Naive thymus-derived CD4-positive, alpha-beta T cell (primary cell): ENCODE results near the gene SBNO1. TPM values are rescaled to one million over a fixed set of nuclear protein-coding genes. Genes with fewer than 3 reads are reported as not detected.
A peak's percentile ranks its signal among the peaks of the same experiment; 100 is the strongest.

ENCODE experiments used
- ATAC-seq: fragments of 150-1000 bp; cut with Tn5 transposase; 2 replicates; pipeline ENCODE4 v1.10.0; 2021; ENCODE audit warnings: mild to moderate bottlenecking, moderate library complexity
- CTCF ChIA-PET: fragments of 350-600 bp; sonication (Branson Sonifier 250); formaldehyde crosslinking; loops from one replicate; lab custom pipeline; 2021; ENCODE audit warnings: antibody characterized with exemption; lab: Charles Lee
- POLR2A ChIA-PET: fragments of 350-600 bp; sonication (Branson Sonifier 250); formaldehyde crosslinking; loops from one replicate; lab custom pipeline; 2021; ENCODE audit warnings: antibody characterized with exemption, inconsistent platforms; lab: Charles Lee
- DNase-seq, 9 donors: peaks; one replicate each; pipeline versions ENCODE4 v3.0.0 to v3.0.0-alpha.2; 2020 to 2022; ENCODE audit warnings: mixed read lengths in 1 of 9
- H3K27ac ChIP-seq: one replicate; pipeline ENCODE4 v1.7.0; 2013; ENCODE audit warnings: mild to moderate bottlenecking, low read depth, low read length, moderate library complexity
- H3K27me3 ChIP-seq, 2 donors: one replicate each; pipeline ENCODE4 v1.7.0; 2013; ENCODE audit warnings: low read length in 2 of 2, mild to moderate bottlenecking in 2 of 2, moderate library complexity in 2 of 2; ENCODE audit not compliant: control insufficient read depth in 2 of 2, insufficient read depth in 2 of 2
- H3K36me3 ChIP-seq, 3 experiments: 1 replicate in 2 of 3; 2 replicates in 1 of 3; pipeline ENCODE4 v1.7.0; 2013; ENCODE audit warnings: low read length in 3 of 3, mild to moderate bottlenecking in 3 of 3, moderate library complexity in 1 of 3; ENCODE audit not compliant: insufficient read depth in 3 of 3, control insufficient read depth in 2 of 3
- H3K4me1 ChIP-seq, 2 donors: one replicate each; pipeline ENCODE4 v1.7.0; 2013; ENCODE audit warnings: low read length in 2 of 2, mild to moderate bottlenecking in 2 of 2, moderate library complexity in 1 of 2; ENCODE audit not compliant: control insufficient read depth in 2 of 2, insufficient read depth in 2 of 2
- H3K4me3 ChIP-seq: 2 replicates; pipeline ENCODE4 v1.7.0; 2013; ENCODE audit warnings: mild to moderate bottlenecking, low read length
- H3K9me3 ChIP-seq, 3 experiments: 1 replicate in 2 of 3; 2 replicates in 1 of 3; pipeline ENCODE4 v1.7.0; 2013; ENCODE audit warnings: low read length in 3 of 3; ENCODE audit not compliant: control insufficient read depth in 2 of 3
- H3K27ac Mint-ChIP-seq, 9 donors: one replicate each; pipeline ENCODE4 v1.8.0; 2020 to 2022; ENCODE audit warnings: mixed read lengths in 9 of 9, mild to moderate bottlenecking in 8 of 9, moderate library complexity in 5 of 9, inconsistent platforms in 2 of 9
- H3K27me3 Mint-ChIP-seq, 5 donors: one replicate each; pipeline ENCODE4 v1.8.0; 2021 to 2022; ENCODE audit warnings: mixed read lengths in 5 of 5, mild to moderate bottlenecking in 1 of 5
- H3K36me3 Mint-ChIP-seq, 5 donors: one replicate each; pipeline ENCODE4 v1.8.0; 2020 to 2022; ENCODE audit warnings: mixed read lengths in 5 of 5, mild to moderate bottlenecking in 3 of 5, inconsistent platforms in 1 of 5
- H3K4me1 Mint-ChIP-seq, 7 donors: one replicate each; pipeline ENCODE4 v1.8.0; 2020 to 2022; ENCODE audit warnings: mixed read lengths in 7 of 7, mild to moderate bottlenecking in 3 of 7, inconsistent platforms in 1 of 7
- H3K4me3 Mint-ChIP-seq, 10 donors: one replicate each; pipeline ENCODE4 v1.8.0; 2020 to 2022; ENCODE audit warnings: mild to moderate bottlenecking in 10 of 10, mixed read lengths in 10 of 10, moderate library complexity in 6 of 10, inconsistent platforms in 2 of 10
- H3K9me3 Mint-ChIP-seq, 11 donors: one replicate each; pipeline ENCODE4 v1.8.0; 2020 to 2022; ENCODE audit warnings: mixed read lengths in 11 of 11, mild to moderate bottlenecking in 4 of 11, inconsistent platforms in 1 of 11, moderate library complexity in 1 of 11
- intact Hi-C, 2 donors: fragments of 100-400 bp; cut with micrococcal nuclease; formaldehyde crosslinking; loops; one replicate each; pipeline ENCODE4 v1.15.1; 2023
- polyA plus RNA-seq, 2 donors: library from polyadenylated mRNA; unstranded; fragments of 300-500 nt; fragmentation: Illumina TruSeq; gene quantifications; one replicate each; pipeline ENCODE4 v1.2.3, GENCODE V29; 2021
- total RNA-seq, 6 experiments: library from RNA in 5 of 6; stranded (reverse) in 5 of 6; gene quantifications; 1 replicate in 5 of 6; 2 replicates in 1 of 6; pipeline ENCODE4 v1.2.3 and lab custom pipeline; 2021 to 2026

Gene SBNO1
- total and polyA plus RNA-seq, 7 experiments from 2014 or later: 30.1 to 49.9 (median 34.0) TPM

- DNase-seq (no peak), ATAC-seq (peak; percentile 53)
- Histone ChIP-seq H3K4me3 (no peak overlapping the region), H3K4me1 (no peaks in the 10 kb centered on the region), H3K9me3 (no peaks in the 10 kb centered on the region), H3K36me3 (no peaks in the 10 kb centered on the region), H3K27me3 (no peaks in the 10 kb centered on the region), H3K27ac (no peak overlapping the region)
- Mint-ChIP-seq H3K36me3 (no peaks in the 10 kb centered on the region), H3K4me3 (peak overlapping the region in 1 of 10 donors; percentile 19), H3K9me3 (no peaks in the 10 kb centered on the region), H3K27me3 (no peaks in the 10 kb centered on the region), H3K4me1 (peaks cover 0 to 7% (median 0%) of the 10 kb centered on the region in 7 donors), H3K27ac (peak overlapping the region in 2 of 9 donors; percentile 20 to 78)
- intact Hi-C loops: no loop called here
- POLR2A ChIA-PET: interaction anchor here (0.7 to 1.0 kb wide), 3 partner anchors 9 to 87 kb away, joined by 3 to 6 read pairs (median 4); no protein-coding TSS in a partner anchor
- CTCF ChIA-PET: no interaction called here
Measured at GRCh38 chr12:123278101-123278627, 86.5 kb downstream of the SBNO1 start.

- H3K27ac Mint-ChIP-seq: peak overlapping the region in 2 of 9 donors; percentile 17 to 58
- peaks cover 7 to 24% (median 19%) of the 10 kb centered on the region in 7 donors for H3K4me1 Mint-ChIP-seq
- H3K9me3 Mint-ChIP-seq: no peaks in the 10 kb centered on the region
- Histone ChIP-seq H3K9me3 (no peaks in the 10 kb centered on the region), H3K36me3 (no peaks in the 10 kb centered on the region), H3K27ac (no peak overlapping the region), H3K27me3 (no peaks in the 10 kb centered on the region), H3K4me3 (no peak overlapping the region), H3K4me1 (peaks cover 12 to 18% of the 10 kb centered on the region in 2 donors)
- ChIA-PET POLR2A (no interaction called here), CTCF (interaction anchor here (0.6 kb wide), 1 partner anchor 263 kb away, joined by 3 read pairs; no protein-coding TSS in a partner anchor)
- H3K36me3 Mint-ChIP-seq: no peaks in the 10 kb centered on the region
- intact Hi-C loops: no loop called here
- H3K4me3 Mint-ChIP-seq: peak overlapping the region in 9 of 10 donors; percentile 40 to 84 (median 70)
- H3K27me3 Mint-ChIP-seq: no peaks in the 10 kb centered on the region
- ATAC-seq (no peak), DNase-seq (no peak)
Measured at GRCh38 chr12:123273166-123273565, 91.5 kb downstream of the SBNO1 start.

GRCh38 chr12:123271001-123271668 lies 93.5 kb downstream of the SBNO1 start:
- CTCF ChIA-PET: interaction anchor here (1.2 kb wide), 1 partner anchor 305 kb away, joined by 4 read pairs; no protein-coding TSS in a partner anchor
- Mint-ChIP-seq H3K27me3 (no peaks in the 10 kb centered on the region), H3K4me3 (peak overlapping the region in 1 of 10 donors; percentile 87), H3K9me3 (no peaks in the 10 kb centered on the region), H3K4me1 (peaks cover 7 to 30% (median 20%) of the 10 kb centered on the region in 7 donors), H3K36me3 (no peaks in the 10 kb centered on the region), H3K27ac (no peak overlapping the region)
- Histone ChIP-seq H3K4me1 (peaks cover 12 to 18% of the 10 kb centered on the region in 2 donors), H3K4me3 (no peak overlapping the region), H3K36me3 (no peaks in the 10 kb centered on the region), H3K27me3 (no peaks in the 10 kb centered on the region), H3K9me3 (no peaks in the 10 kb centered on the region), H3K27ac (no peak overlapping the region)
- peak; percentile 55 to 84 (median 68) for DNase-seq
- POLR2A ChIA-PET: no interaction called here
- intact Hi-C loops: loop anchor here (1.0 to 2.0 kb wide), 7 partner anchors 94 to 714 kb away; partner anchors contain the start of genes DDX55 (in 2 of the 2) and SNRNP35 (in 1 of the 2)
- peak; percentile 88 for ATAC-seq

GRCh38 chr12:123270214-123271000 lies 94.2 kb downstream of the SBNO1 start:
- intact Hi-C loops: loop anchor here (1.0 to 2.0 kb wide), 3 partner anchors 118 to 714 kb away; no protein-coding TSS in a partner anchor
- Mint-ChIP-seq H3K27me3 (no peaks in the 10 kb centered on the region), H3K27ac (peak overlapping the region in 6 of 9 donors; percentile 34 to 83 (median 58)), H3K4me1 (peaks cover 7 to 30% (median 20%) of the 10 kb centered on the region in 7 donors), H3K36me3 (no peaks in the 10 kb centered on the region), H3K4me3 (peak overlapping the region; percentile 78 to 91 (median 82)), H3K9me3 (no peaks in the 10 kb centered on the region)
- Histone ChIP-seq H3K4me1 (peaks cover 12 to 18% of the 10 kb centered on the region in 2 donors), H3K4me3 (peak overlapping the region; percentile 59), H3K27ac (no peak overlapping the region), H3K9me3 (no peaks in the 10 kb centered on the region), H3K27me3 (no peaks in the 10 kb centered on the region), H3K36me3 (no peaks in the 10 kb centered on the region)
- ATAC-seq: no peak
- POLR2A ChIA-PET: interaction anchor here (0.8 to 1.6 kb wide), 5 partner anchors 38 to 331 kb away, joined by 3 to 5 read pairs (median 4); partner anchors contain the start of genes DDX55 and TMED2
- CTCF ChIA-PET: interaction anchor here (1.2 to 1.5 kb wide), 2 partner anchors 306 to 312 kb away, joined by 4 to 8 read pairs; no protein-coding TSS in a partner anchor
- DNase-seq: peak in 2 of 9 donors; percentile 10 to 42

- DNase-seq (no peak), ATAC-seq (no peak)
- peaks cover 12 to 18% of the 10 kb centered on the region in 2 donors for H3K4me1 ChIP-seq
- ChIA-PET CTCF (interaction anchor here (1.2 to 1.5 kb wide), 2 partner anchors 306 to 313 kb away, joined by 4 to 8 read pairs; no protein-coding TSS in a partner anchor), POLR2A (interaction anchor here (0.8 to 1.6 kb wide), 6 partner anchors 9 to 332 kb away, joined by 3 to 5 read pairs (median 4); partner anchors contain the start of genes DDX55 and TMED2)
- intact Hi-C loops: loop anchor here (1.0 to 2.0 kb wide), 3 partner anchors 119 to 715 kb away; no protein-coding TSS in a partner anchor
- no peaks in the 10 kb centered on the region for H3K9me3 ChIP-seq
- no peaks in the 10 kb centered on the region for H3K36me3 Mint-ChIP-seq
- H3K27ac ChIP-seq: no peak overlapping the region
- no peaks in the 10 kb centered on the region for H3K27me3 ChIP-seq
- H3K27ac Mint-ChIP-seq: peak overlapping the region in 6 of 9 donors; percentile 34 to 83 (median 60)
- peak overlapping the region; percentile 59 for H3K4me3 ChIP-seq
- no peaks in the 10 kb centered on the region for H3K36me3 ChIP-seq
- peak overlapping the region; percentile 78 to 91 (median 82) for H3K4me3 Mint-ChIP-seq
- no peaks in the 10 kb centered on the region for H3K27me3 Mint-ChIP-seq
- no peaks in the 10 kb centered on the region for H3K9me3 Mint-ChIP-seq
- H3K4me1 Mint-ChIP-seq: peaks cover 7 to 30% (median 20%) of the 10 kb centered on the region in 7 donors
Measured at GRCh38 chr12:123269896-123270213, 94.8 kb downstream of the SBNO1 start.
